H1 (cell line): ENCODE data around the gene VPS13A. TPM values are rescaled to one million over a fixed set of nuclear protein-coding genes. Genes with fewer than 3 reads are reported as not detected.

Experiments used
- CTCF ChIA-PET: fragments of 300-600 bp; sonication (Branson Sonifier 250); formaldehyde crosslinking; loops from one replicate; lab custom pipeline; 2021; ENCODE audit not compliant: partially characterized antibody; lab: Charles Lee
- POLR2A ChIA-PET: fragments of 300-600 bp; sonication (Branson Sonifier 250); formaldehyde crosslinking; loops from one replicate; lab custom pipeline; 2021; ENCODE audit warnings: inconsistent platforms; ENCODE audit not compliant: partially characterized antibody; lab: Charles Lee
- DNase-seq, 2 experiments: peaks; one replicate each; pipeline versions ENCODE4 v3.0.0 to v3.0.0-alpha.2; 2010 to 2022; ENCODE audit warnings: low spot score in 2 of 2, low read depth in 1 of 2, mixed read lengths in 1 of 2
- FAIRE-seq: peaks from 2 replicates; lab custom pipeline; 2011; peaks lifted over from hg19 to GRCh38; lab: Jason Lieb, UNC
- H2AFZ ChIP-seq: 2 replicates; pipeline ENCODE4 v1.8.1; 2012; ENCODE audit warnings: low read length, inconsistent platforms
- H2AK5ac ChIP-seq: 2 replicates; pipeline ENCODE4 v1.6.1; 2013; ENCODE audit warnings: low read depth, low read length
- H2BK120ac ChIP-seq: replicated peaks from 2 replicates; pipeline ENCODE3; 2013; ENCODE audit warnings: low read depth, low read length, inconsistent platforms
- H2BK12ac ChIP-seq: 2 replicates; pipeline ENCODE4 v1.6.1; 2013; ENCODE audit warnings: low read depth, low read length
- H2BK15ac ChIP-seq: 2 replicates; pipeline ENCODE4 v1.6.1; 2013; ENCODE audit warnings: low read length
- H2BK20ac ChIP-seq: 2 replicates; pipeline ENCODE4 v1.6.1; 2013; ENCODE audit warnings: low read length
- H2BK5ac ChIP-seq: 2 replicates; pipeline ENCODE4 v1.6.1; 2013; ENCODE audit warnings: low read depth, low read length
- H3K14ac ChIP-seq: 2 replicates; pipeline ENCODE4 v1.6.1; 2013; ENCODE audit warnings: inconsistent platforms; ENCODE audit not compliant: insufficient read length
- H3K18ac ChIP-seq: 2 replicates; pipeline ENCODE4 v1.6.1; 2013; ENCODE audit warnings: low read length; ENCODE audit errors: extremely low read depth
- H3K23ac ChIP-seq: 2 replicates; pipeline ENCODE4 v1.6.1; 2013; ENCODE audit warnings: inconsistent platforms; ENCODE audit not compliant: insufficient read length
- H3K23me2 ChIP-seq: 2 replicates; pipeline ENCODE4 v1.6.1; 2013; ENCODE audit warnings: low read depth, low read length
- H3K27ac ChIP-seq: 2 replicates; pipeline ENCODE4 v1.6.1; 2011; ENCODE audit warnings: low read depth, low read length, inconsistent platforms
- H3K27me3 ChIP-seq, 4 experiments: replicated peaks in 1 of 4; 1 replicate in 1 of 4; 2 replicates in 3 of 4; pipeline versions ENCODE4 v1.6.1 to v1.8.1; 2011 to 2013; ENCODE audit warnings: low read length in 3 of 4, mild to moderate bottlenecking in 3 of 4, inconsistent platforms in 2 of 4, mixed read lengths in 2 of 4, moderate library complexity in 1 of 4; ENCODE audit not compliant: control insufficient read depth in 3 of 4, insufficient read depth in 3 of 4; ENCODE audit errors: extremely low read depth in 1 of 4
- H3K36me3 ChIP-seq, 4 experiments: 2 replicates each; pipeline versions ENCODE4 v1.6.1 to v1.8.1; 2011 to 2013; ENCODE audit warnings: mild to moderate bottlenecking in 4 of 4, low read length in 3 of 4, moderate library complexity in 2 of 4, control low read depth in 1 of 4, inconsistent platforms in 1 of 4; ENCODE audit not compliant: insufficient read depth in 4 of 4, control insufficient read depth in 2 of 4
- H3K4ac ChIP-seq: replicated peaks from 2 replicates; pipeline ENCODE3; 2013; ENCODE audit warnings: low read length, low read depth, mixed read lengths, inconsistent platforms; ENCODE audit not compliant: insufficient read length
- H3K4me1 ChIP-seq, 4 experiments: replicated peaks in 1 of 4; 1 replicate in 1 of 4; 2 replicates in 3 of 4; pipeline versions ENCODE4 v1.6.1 to v1.8.1; 2011 to 2013; ENCODE audit warnings: low read length in 3 of 4, inconsistent platforms in 2 of 4, mixed read lengths in 1 of 4; ENCODE audit not compliant: insufficient read depth in 4 of 4, control insufficient read depth in 3 of 4
- H3K4me2 ChIP-seq, 2 experiments: 2 replicates each; pipeline versions ENCODE4 v1.6.1 to v1.8.1; 2011 to 2013; ENCODE audit warnings: low read depth in 2 of 2, low read length in 2 of 2, control low read depth in 1 of 2, inconsistent platforms in 1 of 2, mild to moderate bottlenecking in 1 of 2; ENCODE audit not compliant: insufficient read depth in 1 of 2
- H3K4me3 ChIP-seq, 4 experiments: fragments of 200-600, 300-600 bp in 1 of 4; sonication (generic), shearing (Covaris generic), sonication (Bioruptor Twin) in 1 of 4; 2 replicates each; pipeline versions ENCODE4 v1.5.1 to v1.8.1; 2011 to 2016; ENCODE audit warnings: low read length in 4 of 4, low read depth in 3 of 4, control low read depth in 2 of 4, inconsistent platforms in 2 of 4, mild to moderate bottlenecking in 2 of 4, mixed read lengths in 1 of 4, moderate library complexity in 1 of 4; ENCODE audit not compliant: insufficient read depth in 2 of 4; ENCODE audit errors: extremely low read depth in 1 of 4
- H3K56ac ChIP-seq: replicated peaks from 2 replicates; pipeline ENCODE3; 2013; ENCODE audit warnings: low read depth, mild to moderate bottlenecking, mixed read lengths, low read length, inconsistent platforms; ENCODE audit not compliant: insufficient read length
- H3K79me1 ChIP-seq: 2 replicates; pipeline ENCODE4 v1.6.1; 2013; ENCODE audit warnings: low read depth, low read length, control low read depth
- H3K79me2 ChIP-seq, 2 experiments: 2 replicates each; pipeline versions ENCODE4 v1.6.1 to v1.8.1; 2012 to 2013; ENCODE audit warnings: low read length in 2 of 2, mild to moderate bottlenecking in 2 of 2, inconsistent platforms in 1 of 2; ENCODE audit not compliant: insufficient read depth in 2 of 2, control insufficient read depth in 1 of 2
- H3K9ac ChIP-seq, 4 experiments: replicated peaks in 1 of 4; 1 replicate in 1 of 4; 2 replicates in 3 of 4; pipeline versions ENCODE4 v1.6.1 to v1.8.1; 2011 to 2013; ENCODE audit warnings: low read depth in 3 of 4, low read length in 3 of 4, control low read depth in 2 of 4, mild to moderate bottlenecking in 2 of 4, moderate library complexity in 2 of 4, inconsistent platforms in 1 of 4; ENCODE audit errors: extremely low read depth in 1 of 4
- H3K9me3 ChIP-seq, 2 experiments: 2 replicates each; pipeline versions ENCODE4 v1.6.1 to v1.8.1; 2012 to 2013; ENCODE audit warnings: mild to moderate bottlenecking in 2 of 2, moderate library complexity in 2 of 2, control low read depth in 1 of 2, inconsistent platforms in 1 of 2, low read depth in 1 of 2, low read length in 1 of 2, mixed read lengths in 1 of 2; ENCODE audit not compliant: insufficient read depth in 2 of 2
- H4K20me1 ChIP-seq, 2 experiments: replicated peaks in 1 of 2; 2 replicates each; pipeline versions ENCODE3 to v1.8.1; 2011 to 2013; ENCODE audit warnings: inconsistent platforms in 2 of 2, low read length in 2 of 2, mild to moderate bottlenecking in 1 of 2; ENCODE audit not compliant: insufficient read depth in 2 of 2, control insufficient read depth in 1 of 2
- H4K5ac ChIP-seq: 2 replicates; pipeline ENCODE4 v1.6.1; 2013; ENCODE audit warnings: low read length, low read depth, mixed read lengths, inconsistent platforms; ENCODE audit not compliant: insufficient read length
- H4K8ac ChIP-seq: 2 replicates; pipeline ENCODE4 v1.8.0; 2013; ENCODE audit warnings: mild to moderate bottlenecking, moderate library complexity, low read length, inconsistent platforms; ENCODE audit not compliant: insufficient read depth; ENCODE audit errors: extremely low read depth
- H4K91ac ChIP-seq: replicated peaks from 2 replicates; pipeline ENCODE3; 2013; ENCODE audit warnings: low read length, mixed read lengths, inconsistent platforms; ENCODE audit not compliant: insufficient read length
- GABPA ChIP-seq: IDR thresholded peaks from 2 replicates; pipeline ENCODE4 v1.6.1; 2011; ENCODE audit warnings: mild to moderate bottlenecking, low read length, moderate library complexity, borderline replicate concordance; ENCODE audit not compliant: insufficient read depth
- RAD21 ChIP-seq, 2 experiments: IDR thresholded peaks in 1 of 2; conservative IDR thresholded peaks in 1 of 2; 2 replicates each; pipeline ENCODE4 v1.6.1; 2011; ENCODE audit warnings: low read depth in 2 of 2, low read length in 2 of 2, improper control_type of control experiment in 1 of 2, inconsistent platforms in 1 of 2, mild to moderate bottlenecking in 1 of 2, moderate library complexity in 1 of 2
- RNF2 ChIP-seq: fragments of 200-900, 300-1000 bp; sonication (generic); IDR thresholded peaks from 2 replicates; pipeline ENCODE4 v1.7.1; 2016; ENCODE audit warnings: borderline replicate concordance, low read depth, mild to moderate bottlenecking, antibody characterized with exemption, low read length; ENCODE audit not compliant: poor library complexity, severe bottlenecking; ENCODE audit errors: missing control alignments
- YY1 ChIP-seq: IDR thresholded peaks from 2 replicates; pipeline ENCODE4 v1.6.1; 2011; ENCODE audit warnings: low read depth, mild to moderate bottlenecking, low read length
- WGBS, 2 experiments: shearing (Covaris generic) in 1 of 2; methylation state at CpG; one replicate each; pipeline versions ENCODE4 v1.1.6 to v1.1.7; 2013 to 2015; ENCODE audit warnings: low lambda C conversion rate in 2 of 2, mixed read lengths in 2 of 2, inconsistent platforms in 1 of 2, low coverage in 1 of 2, missing lambda C conversion rate in 1 of 2; ENCODE audit not compliant: insufficient replicate concordance in 2 of 2, insufficient coverage in 1 of 2, insufficient read length in 1 of 2; ENCODE audit errors: extremely low coverage in 1 of 2, missing lambda C conversion rate in 1 of 2; 5-methylcytosine and 5-hydroxymethylcytosine counted together
- polyA plus RNA-seq, 7 experiments: library from polyadenylated mRNA; depleted of rRNA in 3 of 7; stranded (reverse) in 5 of 7; unstranded in 2 of 7; fragments of >200 nt in 5 of 7; fragments of 200-250 nt in 2 of 7; gene quantifications; 1 replicate in 5 of 7; 2 replicates in 1 of 7; 4 replicates in 1 of 7; pipeline versions ENCODE4 v1.2.1 to v1.2.3, GENCODE V29; 2011 to 2013; ENCODE audit warnings: missing spikeins in 2 of 7, mixed read lengths in 2 of 7
- total RNA-seq: library from RNA; stranded (reverse); fragmentation: NEBNext Ultra II Directional; extraction: Animal tissue kit (Norgen Biotek cat#: 25700); gene quantifications from 2 replicates; pipeline ENCODE4 v1.2.1, GENCODE V29; 2021
- TF ChIP-seq, protein P1 (sequence below), 3 experiments: IDR thresholded peaks; 1 replicate in 2 of 3; 2 replicates in 1 of 3; pipeline versions ENCODE4 v1.5.1 to v1.6.1; 2011; ENCODE audit warnings: low read length in 3 of 3, mild to moderate bottlenecking in 3 of 3, inconsistent platforms in 2 of 3, low read depth in 1 of 3, moderate library complexity in 1 of 3; ENCODE audit not compliant: insufficient read depth in 1 of 3; ENCODE audit errors: control extremely low read depth in 1 of 3

VPS13A gene
- total and polyA plus RNA-seq, 2 of the 8 experiments (the other 6 are each of a cell fraction or from before 2014, with no cell fraction given) = 6.0 to 36.5 TPM

GRCh38 chr9:77215874-77216273, 38.5 kb downstream of the VPS13A start:
- H2BK12ac ChIP-seq = no peak overlapping the region
- no peak overlapping the region for H2BK120ac ChIP-seq
- no peak overlapping the region for H4K8ac ChIP-seq
- H4K5ac ChIP-seq = no peak overlapping the region
- H3K4me3 ChIP-seq = no peak overlapping the region
- WGBS, 2 experiments = 87% methylated on average over 5 of the region's 5 CpGs; no CpG with 5 or more reads in 1 of the 2 experiments
- no peaks in the 10 kb centered on the region for H3K79me1 ChIP-seq
- FAIRE-seq = no peak
- H3K23me2 ChIP-seq = no peaks in the 10 kb centered on the region
- no peak for DNase-seq
- no peak overlapping the region for H2AFZ ChIP-seq
- POLR2A ChIA-PET = interaction anchor here (1.0 kb wide), 1 partner anchor 95 kb away, joined by 3 read pairs; no protein-coding TSS in a partner anchor
- H2AK5ac ChIP-seq = no peak overlapping the region
- H3K36me3 ChIP-seq = peaks cover 0 to 17% (median under 1%) of the 10 kb centered on the region in 4 experiments; a peak in 4 of 8 replicates
- no peak overlapping the region for H4K91ac ChIP-seq
- no peak overlapping the region for H3K4ac ChIP-seq
- H2BK15ac ChIP-seq = no peak overlapping the region
- no peaks in the 10 kb centered on the region for H3K4me1 ChIP-seq
- no peak for TF ChIP-seq GABPA
- no peak for TF ChIP-seq RNF2
- TF ChIP-seq, protein P1, sequence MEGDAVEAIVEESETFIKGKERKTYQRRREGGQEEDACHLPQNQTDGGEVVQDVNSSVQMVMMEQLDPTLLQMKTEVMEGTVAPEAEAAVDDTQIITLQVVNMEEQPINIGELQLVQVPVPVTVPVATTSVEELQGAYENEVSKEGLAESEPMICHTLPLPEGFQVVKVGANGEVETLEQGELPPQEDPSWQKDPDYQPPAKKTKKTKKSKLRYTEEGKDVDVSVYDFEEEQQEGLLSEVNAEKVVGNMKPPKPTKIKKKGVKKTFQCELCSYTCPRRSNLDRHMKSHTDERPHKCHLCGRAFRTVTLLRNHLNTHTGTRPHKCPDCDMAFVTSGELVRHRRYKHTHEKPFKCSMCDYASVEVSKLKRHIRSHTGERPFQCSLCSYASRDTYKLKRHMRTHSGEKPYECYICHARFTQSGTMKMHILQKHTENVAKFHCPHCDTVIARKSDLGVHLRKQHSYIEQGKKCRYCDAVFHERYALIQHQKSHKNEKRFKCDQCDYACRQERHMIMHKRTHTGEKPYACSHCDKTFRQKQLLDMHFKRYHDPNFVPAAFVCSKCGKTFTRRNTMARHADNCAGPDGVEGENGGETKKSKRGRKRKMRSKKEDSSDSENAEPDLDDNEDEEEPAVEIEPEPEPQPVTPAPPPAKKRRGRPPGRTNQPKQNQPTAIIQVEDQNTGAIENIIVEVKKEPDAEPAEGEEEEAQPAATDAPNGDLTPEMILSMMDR (IDR thresholded peaks at IDR 0.05; ENCODE audit: control extremely low read depth in 1 of 3, insufficient read depth in 1 of 3, low read depth in 1 of 3, low read length in 3 of 3) = peak in 1 of 3 experiments; percentile 43; a peak in 2 of 4 replicates
- TF ChIP-seq YY1 = no peak
- TF ChIP-seq RAD21 (IDR thresholded peaks at IDR 0.05 in 1 of 2, conservative IDR thresholded peaks at IDR 0.05 in 1 of 2; ENCODE audit: low read depth in 2 of 2, low read length in 2 of 2) = peak; percentile 58
- CTCF ChIA-PET = interaction anchor here (0.8 to 2.3 kb wide), 13 partner anchors 11 to 229 kb away, joined by 3 to 19 read pairs (median 4); partner anchors contain the start of gene FOXB2
- H3K4me2 ChIP-seq = no peak overlapping the region
- no peak overlapping the region for H3K18ac ChIP-seq
- no peak overlapping the region for H3K27ac ChIP-seq
- H3K14ac ChIP-seq = no peak overlapping the region
- H3K27me3 ChIP-seq = no peaks in the 10 kb centered on the region
- H3K56ac ChIP-seq = no peak overlapping the region
- no peak overlapping the region for H3K9ac ChIP-seq
- H2BK20ac ChIP-seq = no peak overlapping the region
- H3K79me2 ChIP-seq = no peaks in the 10 kb centered on the region
- no peaks in the 10 kb centered on the region for H3K9me3 ChIP-seq
- H2BK5ac ChIP-seq = peak overlapping the region; percentile 7; the same call in 1 of the 2 replicates
- no peak overlapping the region for H3K23ac ChIP-seq
- H4K20me1 ChIP-seq = no peaks in the 10 kb centered on the region
